SKM-1 treated with dmso at 0.1 percent for 144 hours (cell line): ENCODE data around the gene RCHY1.

Experiments used
- DNase-seq: peaks from one replicate; lab custom pipeline; 2025; ENCODE audit not compliant: unreplicated experiment; lab: John Stamatoyannopoulos, UW

RCHY1 gene

DNA sequence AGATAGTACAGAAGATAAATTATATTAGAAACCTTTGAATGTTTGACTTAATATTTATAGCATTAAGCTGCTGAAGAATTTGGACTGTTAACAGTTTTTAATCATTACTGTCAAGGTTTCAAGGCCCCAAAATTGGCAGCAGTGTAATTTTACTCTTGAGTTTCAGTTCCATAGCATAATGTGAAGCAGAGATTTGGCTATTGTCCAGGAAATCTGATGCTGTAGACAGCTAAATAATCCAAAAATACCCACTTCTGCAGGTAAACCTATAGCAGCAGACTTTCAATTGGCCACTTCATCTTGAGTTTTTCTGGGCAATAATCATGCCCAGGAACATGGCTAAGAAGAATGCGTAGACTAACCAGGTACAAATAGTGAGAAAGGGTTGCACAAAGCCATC lies 85.0 kb downstream of the RCHY1 start:
- no peak for DNase-seq
